Measurements from ENCODE around the gene NPEPPS. TPM values are rescaled to one million over a fixed set of nuclear protein-coding genes. Genes with fewer than 3 reads are reported as not detected.
A peak's percentile ranks its signal among the peaks of the same experiment; 100 is the strongest.

The NPEPPS gene
- total RNA-seq, 1 donor from 2014 or later, result 130 TPM

GRCh38 chr17:47605011-47605410, 74.1 kb downstream of the NPEPPS start:
- no peaks in the 10 kb centered on the region for H3K27me3 Mint-ChIP-seq (ENCODE audit: unreplicated experiment)
- no peaks in the 10 kb centered on the region for H3K9me3 Mint-ChIP-seq (ENCODE audit: unreplicated experiment)
- peak overlapping the region; percentile 49 for H3K4me3 Mint-ChIP-seq (ENCODE audit: unreplicated experiment)
- DNase-seq (ENCODE audit: extremely low spot score, unreplicated experiment), result no peak
- peak overlapping the region; percentile 90 for H3K27ac Mint-ChIP-seq (ENCODE audit: unreplicated experiment)
- no peak for TF ChIP-seq CTCF (IDR thresholded peaks at IDR 0.05)
- peaks cover 42% of the 10 kb centered on the region for H3K4me1 Mint-ChIP-seq (ENCODE audit: unreplicated experiment)
- H3K36me3 Mint-ChIP-seq (ENCODE audit: unreplicated experiment), result peaks cover 45% of the 10 kb centered on the region

- Mint-ChIP-seq H3K4me3 (ENCODE audit: unreplicated experiment) (no peak overlapping the region), H3K9me3 (ENCODE audit: unreplicated experiment) (no peaks in the 10 kb centered on the region), H3K27me3 (ENCODE audit: unreplicated experiment) (no peaks in the 10 kb centered on the region), H3K36me3 (ENCODE audit: unreplicated experiment) (peaks cover 30% of the 10 kb centered on the region), H3K4me1 (ENCODE audit: unreplicated experiment) (peaks cover 44% of the 10 kb centered on the region), H3K27ac (ENCODE audit: unreplicated experiment) (peak overlapping the region; percentile 24)
- no peak for TF ChIP-seq CTCF (IDR thresholded peaks at IDR 0.05)
- DNase-seq (ENCODE audit: extremely low spot score, unreplicated experiment), result no peak
Observed at GRCh38 chr17:47607481-47607880, 76.6 kb downstream of the NPEPPS start.

GRCh38 chr17:47611372-47612350, 80.8 kb downstream of the NPEPPS start:
- H3K9me3 Mint-ChIP-seq (ENCODE audit: unreplicated experiment), result no peaks in the 10 kb centered on the region
- H3K36me3 Mint-ChIP-seq (ENCODE audit: unreplicated experiment), result peaks cover 27% of the 10 kb centered on the region
- no peaks in the 10 kb centered on the region for H3K27me3 Mint-ChIP-seq (ENCODE audit: unreplicated experiment)
- DNase-seq (ENCODE audit: extremely low spot score, unreplicated experiment), result no peak
- no peak overlapping the region for H3K4me3 Mint-ChIP-seq (ENCODE audit: unreplicated experiment)
- H3K27ac Mint-ChIP-seq (ENCODE audit: unreplicated experiment), result peak overlapping the region; percentile 63
- no peak for TF ChIP-seq CTCF (IDR thresholded peaks at IDR 0.05)
- peaks cover 12% of the 10 kb centered on the region for H3K4me1 Mint-ChIP-seq (ENCODE audit: unreplicated experiment)

GRCh38 chr17:47615766-47616424, 85.0 kb downstream of the NPEPPS start:
- Mint-ChIP-seq H3K9me3 (ENCODE audit: unreplicated experiment) (no peaks in the 10 kb centered on the region), H3K27me3 (ENCODE audit: unreplicated experiment) (no peaks in the 10 kb centered on the region), H3K4me3 (ENCODE audit: unreplicated experiment) (no peak overlapping the region), H3K27ac (ENCODE audit: unreplicated experiment) (peak overlapping the region; percentile 47), H3K4me1 (ENCODE audit: unreplicated experiment) (peaks cover 14% of the 10 kb centered on the region), H3K36me3 (ENCODE audit: unreplicated experiment) (peaks cover 28% of the 10 kb centered on the region)
- DNase-seq (ENCODE audit: extremely low spot score, unreplicated experiment), result no peak
- peak; percentile 75 for TF ChIP-seq CTCF (IDR thresholded peaks at IDR 0.05)

GRCh38 chr17:47618410-47618809, 87.5 kb downstream of the NPEPPS start:
- H3K27ac Mint-ChIP-seq (ENCODE audit: unreplicated experiment), result peak overlapping the region; percentile 60
- DNase-seq (ENCODE audit: extremely low spot score, unreplicated experiment), result no peak
- TF ChIP-seq CTCF (IDR thresholded peaks at IDR 0.05), result peak; percentile 37
- H3K4me1 Mint-ChIP-seq (ENCODE audit: unreplicated experiment), result peaks cover 39% of the 10 kb centered on the region
- H3K9me3 Mint-ChIP-seq (ENCODE audit: unreplicated experiment), result no peaks in the 10 kb centered on the region
- H3K4me3 Mint-ChIP-seq (ENCODE audit: unreplicated experiment), result no peak overlapping the region
- peaks cover 27% of the 10 kb centered on the region for H3K36me3 Mint-ChIP-seq (ENCODE audit: unreplicated experiment)
- H3K27me3 Mint-ChIP-seq (ENCODE audit: unreplicated experiment), result no peaks in the 10 kb centered on the region

Measured in osteocyte (in vitro differentiated cells).